Mucosa of descending colon (tissue), 3 donors: Measurements from ENCODE around the gene RMRP. TPM values are rescaled to one million over a fixed set of nuclear protein-coding genes. Genes with fewer than 3 reads are reported as not detected.

Experiments used
- ATAC-seq: fragments of 200-7000 bp; cut with Tn5 transposase; one replicate; pipeline ENCODE4 v1.9.1; 2020; ENCODE audit warnings: mild to moderate bottlenecking, moderate library complexity
- DNase-seq, 3 donors: peaks; one replicate each; pipeline ENCODE4 v3.0.0-alpha.2; 2020
- H3K36me3 ChIP-seq: fragments of 200-600 bp; one replicate; pipeline ENCODE4 v1.8.0; 2021; ENCODE audit warnings: low read depth, mild to moderate bottlenecking
- H3K4me1 ChIP-seq: fragments of 200-600 bp; one replicate; pipeline ENCODE4 v1.8.0; 2021; ENCODE audit warnings: low read depth, mild to moderate bottlenecking
- H3K4me3 ChIP-seq: fragments of 200-600 bp; one replicate; pipeline ENCODE4 v1.8.0; 2021; ENCODE audit warnings: mild to moderate bottlenecking
- H3K9me3 ChIP-seq: fragments of 200-600 bp; one replicate; pipeline ENCODE4 v1.8.0; 2021; ENCODE audit warnings: mild to moderate bottlenecking
- CTCF ChIP-seq: fragments of 200-600 bp; IDR thresholded peaks from one replicate; pipeline ENCODE4 v1.8.0; 2022; ENCODE audit warnings: antibody characterized with exemption, mild to moderate bottlenecking
- intact Hi-C, 2 donors: fragments of 100-400 bp; cut with DNase I in 1 of 2; cut with micrococcal nuclease in 1 of 2; formaldehyde crosslinking; loops; one replicate each; pipeline versions ENCODE4 v1.11.0 to v1.11.1; 2022; cut with DNase I, micrococcal nuclease
- long read RNA-seq, 2 donors: library from polyadenylated mRNA; unstranded; transcript quantifications; one replicate each; pipeline ENCODE4 v2.0.0, GENCODE V29; 2019 to 2021
- total RNA-seq, 3 donors: library from RNA; stranded (reverse); fragmentation: NEBNext Ultra II Directional in 2 of 3; extraction: Animal tissue kit (Norgen Biotek cat#: 25700) in 2 of 3; gene quantifications; one replicate each; pipeline versions ENCODE4 v1.2.1 to v1.2.4, GENCODE V29; 2021 to 2023
- donor health status: DM: no; HTN: no; CAD: no; lungs with moderate emphysema.
- donor health status: DM: no; HTN: no; CAD: no.
- donor health status: DM: no; HTN: yes; CAD: no.

The RMRP gene
- over 10,000 TPM in 2 of 3 donors, 1,000 to 10,000 TPM in 1; 9,213 to 30,268 (median 19,463) TPM for total RNA-seq
- long read RNA-seq, donor 1: 0 reads
- long read RNA-seq, donor 2: 0 reads

GRCh38 chr9:35657546-35658136, at the start of gene RMRP:
Gene RMRP (minus strand): TSS chr9:35658019.
- H3K9me3 ChIP-seq: no peaks in the 10 kb centered on the region
- H3K4me3 ChIP-seq: peak within 1 kb of the TSS; percentile 73
- peak; percentile 95 to 98 (median 95) for DNase-seq
- peaks cover 59% of the 10 kb centered on the region for H3K4me1 ChIP-seq
- peak; percentile 31 for TF ChIP-seq CTCF
- intact Hi-C loops: loop anchor here in 1 of 2 donors (5.0 kb wide), 1 partner anchor 75 kb away; the partner anchor contains the start of genes CREB3 and TLN1
- peaks cover 5% of the 10 kb centered on the region for H3K36me3 ChIP-seq
- ATAC-seq: peak; percentile 89

- no peaks in the 10 kb centered on the region for H3K9me3 ChIP-seq
- H3K4me3 ChIP-seq: no peak overlapping the region
- no peak for ATAC-seq
- peaks cover 37% of the 10 kb centered on the region for H3K36me3 ChIP-seq
- TF ChIP-seq CTCF: no peak
- no peak for DNase-seq
- intact Hi-C loops: loop anchor here in 1 of 2 donors (10.0 kb wide), 1 partner anchor 62 kb away; no protein-coding TSS in a partner anchor
- H3K4me1 ChIP-seq: no peaks in the 10 kb centered on the region
These were observed 49.1 kb upstream of the RMRP start for GRCh38 chr9:35706951-35707350.

- intact Hi-C loops: loop anchor here in 1 of 2 donors (10.0 kb wide), 1 partner anchor 61 kb away; no protein-coding TSS in a partner anchor
- ATAC-seq (no peak), DNase-seq (no peak)
- Histone ChIP-seq H3K4me3 (no peak overlapping the region), H3K4me1 (no peaks in the 10 kb centered on the region), H3K9me3 (no peaks in the 10 kb centered on the region), H3K36me3 (peaks cover 40% of the 10 kb centered on the region)
- no peak for TF ChIP-seq CTCF
These were observed 48.1 kb upstream of the RMRP start for GRCh38 chr9:35705836-35706430.

- no peak for TF ChIP-seq CTCF
- H3K4me1 ChIP-seq: no peaks in the 10 kb centered on the region
- H3K4me3 ChIP-seq: no peak overlapping the region
- no peaks in the 10 kb centered on the region for H3K9me3 ChIP-seq
- ATAC-seq: no peak
- intact Hi-C loops: loop anchor here in 1 of 2 donors (10.0 kb wide), 1 partner anchor 61 kb away; no protein-coding TSS in a partner anchor
- DNase-seq: no peak
- H3K36me3 ChIP-seq: peaks cover 43% of the 10 kb centered on the region
These were observed 47.6 kb upstream of the RMRP start for GRCh38 chr9:35705372-35705771.

GRCh38 chr9:35703906-35704672, 46.3 kb upstream of the RMRP start:
- DNase-seq: no peak
- no peak for TF ChIP-seq CTCF
- Histone ChIP-seq H3K9me3 (no peaks in the 10 kb centered on the region), H3K4me1 (no peaks in the 10 kb centered on the region), H3K4me3 (no peak overlapping the region), H3K36me3 (peaks cover 52% of the 10 kb centered on the region)
- no peak for ATAC-seq
- intact Hi-C loops: loop anchor here in 1 of 2 donors (10.0 kb wide), 1 partner anchor 59 kb away; no protein-coding TSS in a partner anchor
